AG04450 (cell line): ENCODE data around the gene BCAS2. TPM values are rescaled to one million over a fixed set of nuclear protein-coding genes. Genes with fewer than 3 reads are reported as not detected.
"Not testable (repeated sequence)": the region's sequence is repeated elsewhere in the genome, so short reads cannot be mapped to it uniquely, and the experiment has no call there.

Experiments
- CTCF ChIA-PET: fragments of 300-600, 350-600 bp; formaldehyde crosslinking; extraction: SDS; loops from one replicate; lab custom pipeline; 2022; ENCODE audit warnings: antibody characterized with exemption, inconsistent platforms; lab: Charles Lee
- POLR2A ChIA-PET: fragments of 350-600 bp; formaldehyde crosslinking; extraction: SDS; loops from one replicate; lab custom pipeline; 2021; ENCODE audit warnings: antibody characterized with exemption, inconsistent platforms; lab: Yijun Ruan, JAX
- DNase-seq: peaks from one replicate; pipeline ENCODE4 v3.0.0-alpha.2; 2011; ENCODE audit warnings: low read depth, low spot score
- H3K27ac ChIP-seq: one replicate; pipeline ENCODE4 v1.5.1; 2012; ENCODE audit warnings: low read depth, low read length, control low read depth
- H3K27me3 ChIP-seq: one replicate; pipeline ENCODE4 v1.6.0; 2012; ENCODE audit warnings: low read length; ENCODE audit not compliant: control insufficient read depth, insufficient read depth
- H3K4me3 ChIP-seq: 2 replicates; pipeline ENCODE4 v1.5.1; 2011; ENCODE audit warnings: mild to moderate bottlenecking, low read depth, low read length, control low read depth
- H3K9me3 ChIP-seq: 2 replicates; pipeline ENCODE4 v1.5.1; 2012; ENCODE audit warnings: low read length; ENCODE audit not compliant: control insufficient read depth, insufficient read depth
- CTCF ChIP-seq: IDR thresholded peaks from 2 replicates; pipeline ENCODE4 v1.5.1; 2011; ENCODE audit warnings: low read depth, low read length, control low read depth, inconsistent platforms
- polyA plus RNA-seq: library from polyadenylated mRNA; depleted of rRNA; stranded (reverse); fragments of >200 nt; gene quantifications from 2 replicates; pipeline ENCODE4 v1.2.3, GENCODE V29; 2011

BCAS2 gene
- polyA plus RNA-seq, 1 experiment: 52.1 TPM

- Histone ChIP-seq H3K27ac (no peak overlapping the region), H3K9me3 (no peaks in the 10 kb centered on the region), H3K4me3 (no peak overlapping the region), H3K27me3 (no peaks in the 10 kb centered on the region)
- CTCF ChIA-PET: no interaction called here
- POLR2A ChIA-PET: no interaction called here
- no peak for TF ChIP-seq CTCF
- no peak for DNase-seq
Observed at GRCh38 chr1:114587203-114587991, 6.0 kb upstream of the BCAS2 start.

GRCh38 chr1:114586513-114587047 lies 5.2 kb upstream of the BCAS2 start:
- Histone ChIP-seq H3K27me3 (no peaks in the 10 kb centered on the region), H3K9me3 (no peaks in the 10 kb centered on the region), H3K27ac (no peak overlapping the region), H3K4me3 (no peak overlapping the region)
- no peak for TF ChIP-seq CTCF
- POLR2A ChIA-PET: no interaction called here
- DNase-seq: no peak
- CTCF ChIA-PET: interaction anchor here (1.1 kb wide), 1 partner anchor 240 kb away, joined by 3 read pairs; no protein-coding TSS in a partner anchor

- Histone ChIP-seq H3K27me3 (no peaks in the 10 kb centered on the region), H3K9me3 (no peaks in the 10 kb centered on the region), H3K4me3 (no peak overlapping the region), H3K27ac (no peak overlapping the region)
- no peak for DNase-seq
- CTCF ChIA-PET: no interaction called here
- POLR2A ChIA-PET: no interaction called here
- TF ChIP-seq CTCF: no peak
Observed at GRCh38 chr1:114585231-114585630, 3.8 kb upstream of the BCAS2 start.

- DNase-seq: no peak
- ChIA-PET POLR2A (no interaction called here), CTCF (no interaction called here)
- TF ChIP-seq CTCF: no peak
- Histone ChIP-seq H3K27ac (no peak overlapping the region), H3K27me3 (no peaks in the 10 kb centered on the region), H3K4me3 (no peak overlapping the region), H3K9me3 (no peaks in the 10 kb centered on the region)
Observed at GRCh38 chr1:114574365-114574764, 7.0 kb downstream of the BCAS2 start.

- POLR2A ChIA-PET: no interaction called here
- CTCF ChIA-PET: no interaction called here
- H3K27me3 ChIP-seq: no peaks in the 10 kb centered on the region
- DNase-seq: no peak
- TF ChIP-seq CTCF: no peak
- H3K9me3 ChIP-seq: no peaks in the 10 kb centered on the region
- H3K27ac ChIP-seq: no peak overlapping the region
- H3K4me3 ChIP-seq: no peak overlapping the region
Observed at GRCh38 chr1:114564141-114564540, 17.3 kb downstream of the BCAS2 start.

- H3K9me3 ChIP-seq, H3K27me3 ChIP-seq, H3K4me3 ChIP-seq, DNase-seq, H3K27ac ChIP-seq, POLR2A ChIA-PET, CTCF ChIA-PET: not testable (repeated sequence)
Observed at GRCh38 chr1:114562978-114563510, 18.4 kb downstream of the BCAS2 start.
